ENCODE measurements around the gene SLC9A3.

DNA sequence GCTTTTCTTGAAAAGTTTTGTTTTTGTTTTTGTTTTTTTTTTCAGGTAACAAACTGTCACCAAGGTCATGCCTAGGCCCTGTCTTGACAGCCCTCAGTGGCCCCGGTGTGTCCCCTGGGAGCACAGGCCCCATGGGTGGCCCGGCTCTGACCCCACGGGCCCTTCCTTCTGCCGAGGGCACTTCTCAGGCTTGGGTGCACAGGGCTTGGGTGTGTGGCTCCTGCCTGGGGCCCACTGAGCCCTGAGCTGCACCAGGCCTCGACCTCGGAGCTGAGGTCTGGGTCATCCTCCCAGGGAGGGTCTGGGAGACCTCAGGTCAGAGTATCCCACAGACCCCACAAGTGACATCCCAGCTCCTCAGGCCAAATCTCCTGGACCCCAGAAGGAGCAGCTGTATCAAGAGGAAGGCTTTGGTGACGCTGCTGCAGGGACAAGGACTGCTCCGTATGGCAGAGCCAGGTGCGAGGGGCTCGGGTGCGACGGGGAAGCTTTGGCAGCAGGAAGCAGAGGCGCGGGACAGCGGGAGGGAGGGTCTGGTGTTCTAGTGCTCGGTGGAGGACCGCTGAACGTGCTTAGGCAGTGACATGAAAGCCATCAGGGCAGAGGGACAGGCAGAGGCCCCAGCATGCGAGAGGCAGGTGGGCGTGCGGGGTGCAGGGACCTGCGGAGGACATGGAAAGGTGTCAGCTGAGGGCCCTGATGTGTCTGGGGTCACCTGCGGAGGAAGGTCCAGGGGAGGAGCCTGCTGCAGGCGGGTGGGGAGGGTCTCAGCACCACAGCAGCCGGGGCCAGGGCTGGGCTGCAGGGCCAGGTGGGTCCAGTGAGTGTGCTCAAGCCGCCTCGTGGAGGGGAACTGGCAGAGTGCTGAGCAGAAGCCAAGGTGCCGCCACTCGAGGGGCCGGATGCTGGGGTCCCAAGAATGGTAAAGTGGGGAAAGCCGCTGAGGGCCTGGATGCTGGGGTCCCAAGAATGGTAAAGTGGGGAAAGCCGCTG lies 18.4 kb upstream of the SLC9A3 start:
- TF ChIP-seq EZH2 (IDR thresholded peaks at IDR 0.05; ENCODE audit: insufficient read depth, poor library complexity, severe bottlenecking) (no peak), EZH2phosphoT487 (IDR thresholded peaks at IDR 0.05; ENCODE audit: insufficient read depth, low read depth) (no peak)

Data from GM23248 (cell line).